Endometrium (tissue), 2 donors: ENCODE measurements around the gene TELO2.
"Not testable (repeated sequence)": the region's sequence is repeated elsewhere in the genome, so short reads cannot be mapped to it uniquely, and the experiment has no call there.

ENCODE experiments used
- FAIRE-seq: peaks from 2 replicates; lab custom pipeline; 2012; peaks lifted over from hg19 to GRCh38; lab: Jason Lieb, UNC
- donor health status: control.
- donor health status: control.

The TELO2 gene

GRCh38 chr16:1475552-1476114 is 17.5 kb upstream of the TELO2 start:
- no peak for FAIRE-seq

DNA sequence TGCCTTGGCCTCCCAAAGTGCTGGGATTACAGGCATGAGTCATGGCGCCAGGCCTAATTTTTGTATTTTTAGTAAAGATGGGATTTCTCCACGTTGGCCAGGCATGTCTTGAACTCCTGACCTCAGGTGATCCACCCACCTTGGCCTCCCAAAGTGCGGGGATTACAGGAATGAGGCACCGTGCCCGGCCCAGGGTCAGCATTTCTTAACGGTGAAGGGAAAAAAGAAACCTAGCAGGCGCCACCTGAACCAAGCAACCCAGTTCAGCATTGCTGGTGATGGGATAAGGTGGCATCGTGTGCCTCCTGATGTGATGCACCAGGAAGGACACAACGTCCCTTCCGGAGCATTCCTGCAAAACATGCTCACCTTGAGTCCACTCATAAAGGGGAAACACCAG is 16.1 kb upstream of the TELO2 start:
- FAIRE-seq = no peak

DNA sequence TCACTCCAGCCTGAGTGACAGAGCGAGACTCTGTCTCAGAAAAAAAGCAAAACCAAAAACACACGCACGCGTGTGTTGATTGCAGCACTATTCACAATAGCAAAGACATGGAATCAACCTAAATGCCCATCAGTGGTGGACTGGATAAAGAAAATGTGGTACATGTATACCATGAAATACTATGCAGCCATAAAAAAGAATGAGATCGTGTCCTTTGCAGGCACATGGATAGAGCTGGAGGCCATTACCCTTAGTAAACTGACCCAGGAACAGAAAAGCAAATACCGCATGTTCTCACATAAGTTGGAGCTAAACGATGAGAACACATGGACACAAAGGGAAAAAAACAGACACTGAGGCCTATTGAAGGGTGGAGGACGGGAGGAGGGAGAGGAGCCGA is 14.2 kb upstream of the TELO2 start:
- not testable (repeated sequence) for FAIRE-seq

DNA sequence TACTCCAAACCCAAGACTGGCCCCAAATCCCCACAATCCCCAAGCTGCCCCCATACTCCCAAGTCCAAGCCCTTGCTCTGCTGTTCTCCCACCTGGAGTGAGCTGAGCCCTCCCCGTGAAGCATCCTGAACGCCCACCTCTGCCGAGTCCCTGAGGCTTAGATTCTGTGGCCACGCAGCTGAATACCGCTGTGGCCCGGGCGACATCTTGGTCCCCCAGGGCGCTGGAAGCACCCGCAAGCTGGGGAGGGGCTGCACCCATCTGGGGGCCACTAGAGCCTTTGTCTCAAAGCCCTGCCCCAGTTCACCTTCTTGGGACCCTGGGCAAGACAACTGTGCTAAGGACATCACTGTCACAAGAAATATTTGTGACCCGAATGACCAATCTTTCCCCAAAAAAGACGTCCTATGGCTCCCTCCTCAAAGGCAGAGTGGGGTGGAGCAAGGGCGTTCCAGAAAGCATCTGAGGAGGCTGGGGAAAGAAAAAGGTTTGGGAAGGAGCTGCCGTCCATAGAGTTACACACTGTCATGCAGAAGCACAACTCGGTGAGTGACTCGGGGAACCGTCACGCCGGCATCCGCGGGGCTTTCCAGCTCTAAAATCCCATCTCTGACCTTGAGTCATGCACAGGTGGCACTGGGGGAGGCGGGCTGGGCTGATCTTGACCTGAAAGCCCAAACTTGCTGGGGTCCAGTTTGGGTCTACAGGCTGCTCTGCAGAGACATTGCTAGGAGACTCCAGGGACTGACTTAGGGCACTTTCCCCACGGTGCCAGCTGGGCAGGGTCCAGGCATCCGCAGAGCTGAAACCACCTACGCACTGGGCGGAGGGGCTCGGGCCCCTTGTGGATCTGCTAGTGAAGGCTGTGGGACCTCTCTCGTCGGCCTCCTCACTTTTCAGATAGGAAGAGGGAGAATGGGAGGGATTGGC is 11.0 kb upstream of the TELO2 start:
- no peak for FAIRE-seq

DNA sequence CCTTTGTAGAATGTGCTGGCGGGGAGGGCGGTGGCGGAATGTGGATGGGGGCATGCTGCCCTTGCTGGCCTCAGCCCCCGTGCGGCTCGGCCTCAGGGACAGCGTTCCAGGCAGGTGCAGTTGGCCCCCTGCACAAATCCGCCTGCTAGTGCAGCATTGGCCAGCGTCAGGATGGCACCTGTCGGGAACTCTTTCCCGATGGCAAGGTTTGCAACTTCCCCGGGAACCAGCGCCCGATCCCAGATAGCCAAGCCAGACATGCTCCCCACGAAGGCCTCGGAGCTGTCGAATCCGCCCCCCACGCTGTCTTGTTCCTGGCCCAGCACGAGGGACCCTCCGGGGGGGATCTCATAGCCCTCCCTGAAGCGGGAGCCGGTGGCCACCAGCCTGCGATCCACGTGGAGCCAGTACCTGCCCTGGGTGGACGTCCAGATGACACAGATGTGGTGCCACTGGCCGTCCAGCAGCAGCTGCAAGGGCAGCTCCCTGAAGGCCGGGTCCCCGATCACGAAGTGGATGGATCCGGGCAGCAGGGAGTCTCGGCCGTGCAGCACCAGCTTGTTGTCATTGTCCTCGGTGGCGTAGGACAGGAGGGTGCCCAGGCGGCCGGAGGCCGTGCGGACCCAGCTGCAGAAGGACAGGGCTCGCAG is 7.2 kb upstream of the TELO2 start:
- FAIRE-seq = no peak

DNA sequence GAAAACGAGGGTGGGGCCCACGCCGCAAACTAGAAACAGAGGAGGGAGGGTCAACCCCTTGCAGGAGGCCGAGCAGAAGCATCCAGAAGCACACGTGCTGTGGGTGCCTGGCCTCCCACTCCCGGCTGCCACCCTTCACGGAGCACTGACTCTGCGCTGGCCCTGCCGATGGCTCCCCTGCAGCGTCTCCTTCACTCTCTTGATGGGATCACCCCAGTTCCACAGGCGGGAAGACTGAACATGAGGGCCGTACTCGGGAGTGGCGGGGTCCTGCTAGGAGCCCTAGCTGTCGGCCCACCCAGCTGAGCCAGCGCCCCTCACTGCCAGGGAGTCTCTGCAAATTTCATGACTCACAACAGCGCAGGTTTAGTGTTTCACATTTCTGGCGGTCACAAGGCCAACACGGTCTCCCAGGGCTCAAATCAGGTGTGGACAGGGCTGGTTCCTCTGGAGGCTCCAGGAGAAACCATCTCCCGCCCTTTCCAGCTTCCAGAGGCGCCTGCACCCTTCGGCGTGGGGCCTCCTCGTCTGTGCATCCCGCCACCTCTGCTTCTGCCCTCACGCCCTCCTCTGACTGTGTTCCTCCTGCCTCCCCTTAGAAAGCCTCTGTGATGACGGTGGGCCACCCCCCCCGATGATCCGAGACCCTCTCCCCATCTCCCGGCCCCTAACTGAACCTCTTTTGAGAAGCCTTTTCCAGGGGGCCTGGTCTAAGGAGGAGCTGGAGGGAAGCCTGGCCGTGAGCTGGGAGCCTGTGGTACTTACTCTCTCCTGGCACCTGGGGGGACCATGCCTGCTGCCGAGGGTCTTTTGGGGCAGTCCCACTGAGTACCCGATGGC is 6.4 kb upstream of the TELO2 start:
- no peak for FAIRE-seq

DNA sequence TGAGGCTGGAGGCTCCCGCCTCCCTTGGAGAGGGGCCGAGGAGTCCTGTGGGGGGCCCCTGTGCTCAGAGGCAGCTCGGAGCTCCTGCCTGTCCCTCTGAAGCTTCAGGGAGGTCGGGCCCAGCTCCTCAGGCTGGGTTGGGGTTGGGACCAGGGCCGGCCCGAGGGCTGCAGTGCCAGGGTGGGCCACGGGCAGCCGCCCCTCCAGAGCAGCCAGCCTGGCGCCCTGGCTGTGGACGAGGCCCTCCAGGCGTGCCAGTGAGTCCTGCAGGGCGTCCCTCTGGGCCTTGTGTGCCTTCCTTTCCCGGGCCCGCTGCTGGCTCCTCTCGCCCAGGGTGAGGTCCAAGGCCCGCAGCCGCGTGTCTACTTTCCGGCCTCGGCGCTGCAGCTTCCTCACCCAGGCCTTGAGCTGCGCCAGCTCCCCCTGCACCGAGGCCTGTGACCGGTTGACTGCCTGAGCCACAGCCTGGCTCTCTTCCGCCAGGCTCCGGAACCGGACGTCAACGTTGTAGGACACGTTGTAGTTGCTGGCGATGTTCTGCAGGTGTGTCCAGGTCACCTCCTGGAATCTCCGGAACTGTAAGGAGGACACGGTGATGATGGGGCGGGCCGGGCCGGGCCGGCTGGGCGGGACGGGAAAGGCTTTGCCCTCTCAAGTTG is 5.6 kb upstream of the TELO2 start:
- no peak for FAIRE-seq

DNA sequence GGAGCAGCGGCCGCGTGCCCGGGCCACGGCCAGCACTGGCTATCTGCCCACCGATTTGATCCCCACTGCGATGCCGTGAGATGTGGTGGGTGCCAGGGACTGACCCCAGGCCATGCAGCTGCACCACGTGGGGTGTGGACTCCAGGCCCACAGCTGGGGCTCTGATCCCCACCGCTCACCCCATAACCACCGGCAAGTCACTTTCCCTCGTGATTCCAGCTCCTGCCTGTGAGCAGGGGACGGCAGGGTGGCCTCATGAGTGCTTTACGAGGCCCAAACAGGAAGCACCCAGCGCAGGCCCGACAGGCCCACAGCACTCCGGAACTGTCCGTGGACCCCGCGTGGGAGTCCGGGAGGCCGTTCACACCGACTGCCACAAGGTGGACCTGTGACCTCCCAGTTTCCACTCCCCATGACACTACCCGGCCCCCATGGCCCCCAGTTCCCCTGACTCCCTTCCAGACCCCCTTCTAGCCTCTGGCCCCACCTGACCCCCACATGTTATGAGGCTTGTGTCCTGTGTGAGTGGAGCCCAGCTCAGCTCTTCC is 5.0 kb upstream of the TELO2 start:
- FAIRE-seq = no peak

- no peak for FAIRE-seq
Observed at GRCh38 chr16:1488619-1489018, 4.5 kb upstream of the TELO2 start, which contains the start of gene PTX4. TSS of gene PTX4 (minus strand) at chr16:1488944. CDS start at chr16:1488909, 35 bp downstream.

DNA sequence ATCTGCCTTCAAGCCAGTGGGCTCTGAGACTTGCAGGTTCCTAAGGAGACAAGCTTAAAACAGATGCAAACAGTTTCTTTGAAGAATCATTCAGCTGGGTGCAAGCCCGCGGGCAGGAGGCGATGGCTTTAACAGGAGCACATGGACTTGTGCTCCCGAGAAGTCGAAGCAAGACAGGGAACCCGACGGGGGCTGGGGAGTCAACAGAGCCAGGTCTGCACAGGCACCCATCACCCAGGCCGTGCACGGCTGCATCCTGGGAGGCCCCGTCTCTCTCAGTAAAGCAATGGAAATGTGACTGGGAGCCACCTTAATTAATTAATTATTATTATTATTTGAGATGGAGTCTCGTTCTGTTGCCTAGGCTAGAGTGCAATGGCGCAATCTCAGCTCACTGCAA is 4.1 kb upstream of the TELO2 start:
- no peak for FAIRE-seq

DNA sequence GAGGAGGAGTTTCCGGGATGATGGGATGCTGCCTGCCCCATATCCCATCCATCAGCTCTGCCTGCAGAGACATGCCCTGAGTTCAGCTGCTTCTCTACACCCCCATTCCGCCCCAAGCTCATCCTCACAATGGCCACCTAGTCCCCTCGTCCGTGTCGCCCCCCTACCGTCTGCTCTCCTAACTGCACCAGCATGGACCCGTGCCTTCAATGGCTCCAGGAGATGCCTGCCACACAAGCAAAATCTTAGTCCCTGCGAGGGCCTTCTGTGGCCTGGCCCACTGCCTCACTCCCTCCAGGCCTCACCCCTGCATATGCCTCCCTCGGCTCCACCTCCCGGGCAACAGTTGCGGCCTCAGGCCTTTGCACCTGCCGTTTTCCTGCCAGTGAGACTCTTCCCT is 1.8 kb upstream of the TELO2 start:
- no peak for FAIRE-seq

GRCh38 chr16:1492082-1492922 is 858 bp upstream of the TELO2 start:
- FAIRE-seq = no peak

DNA sequence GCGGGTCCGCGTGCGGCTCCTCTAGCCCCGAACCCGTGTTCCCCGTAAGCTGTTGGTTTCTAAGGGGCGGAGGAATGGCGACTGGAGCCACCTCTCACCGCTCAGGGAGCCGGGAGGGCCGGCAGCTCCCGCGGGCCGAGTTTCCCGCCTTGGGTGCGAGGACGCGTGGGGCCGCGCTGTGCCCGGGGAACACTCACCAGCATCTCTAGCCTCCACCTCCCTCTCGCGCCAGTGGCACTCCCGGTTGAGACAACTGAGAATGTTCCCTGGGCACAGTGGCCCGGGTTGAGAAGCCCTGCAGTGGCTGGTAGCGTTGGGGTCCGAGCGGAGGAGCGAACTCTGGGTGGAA is 560 bp downstream of the TELO2 start:
- no peak for FAIRE-seq

GRCh38 chr16:1494129-1494640 is 1.0 kb downstream of the TELO2 start:
- FAIRE-seq = no peak

- FAIRE-seq = no peak
Observed at GRCh38 chr16:1494711-1495110, 1.6 kb downstream of the TELO2 start.

DNA sequence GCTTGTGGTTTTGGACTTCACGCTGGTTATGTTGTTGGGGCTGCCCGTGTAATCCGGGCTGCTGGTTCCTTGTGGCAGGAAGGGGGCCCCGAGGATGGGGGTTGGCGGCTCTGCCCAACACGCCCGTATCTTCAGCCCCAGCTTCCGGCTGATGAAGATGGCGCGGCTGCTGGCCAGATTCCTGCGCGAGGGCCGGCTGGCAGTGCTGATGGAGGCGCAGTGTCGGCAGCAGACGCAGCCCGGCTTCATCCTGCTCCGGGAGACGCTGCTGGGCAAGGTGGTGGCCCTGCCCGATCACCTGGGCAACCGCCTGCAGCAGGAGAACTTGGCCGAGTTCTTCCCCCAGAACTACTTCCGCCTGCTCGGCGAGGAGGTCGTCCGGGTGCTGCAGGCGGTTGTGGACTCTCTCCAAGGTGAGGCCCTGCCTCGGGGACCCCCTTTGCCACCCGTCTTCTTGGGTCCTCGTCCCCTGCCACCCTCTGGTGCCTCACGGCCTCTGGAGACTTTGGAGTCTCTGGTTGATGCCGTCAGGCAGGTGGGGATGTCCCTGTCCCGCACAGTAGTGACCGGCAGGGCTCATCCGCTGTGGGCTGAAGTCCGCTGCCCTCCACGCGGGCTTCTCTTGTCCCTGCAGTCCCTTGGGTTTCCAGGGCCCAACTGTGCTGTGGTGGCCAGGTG is 2.2 kb downstream of the TELO2 start:
- FAIRE-seq = no peak

DNA sequence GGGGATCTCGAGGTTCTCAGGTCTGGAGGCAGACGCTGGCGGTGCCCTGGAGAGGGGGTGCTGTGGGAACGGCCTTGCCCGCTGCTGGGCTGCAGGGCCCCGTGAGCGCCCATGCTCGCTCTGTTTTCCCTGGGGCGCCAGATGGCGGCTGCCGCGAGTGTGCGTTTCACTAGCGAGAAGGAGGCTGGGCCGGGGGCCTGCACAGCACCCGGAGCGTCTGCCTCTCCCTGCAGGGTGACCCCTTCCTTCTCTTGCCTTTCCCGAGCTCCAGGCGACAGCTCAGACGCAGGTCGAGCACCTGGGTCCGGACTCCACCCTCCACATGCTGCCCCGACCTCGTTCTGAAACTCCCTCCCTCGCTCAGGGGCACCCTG is 2.7 kb downstream of the TELO2 start:
- no peak for FAIRE-seq

DNA sequence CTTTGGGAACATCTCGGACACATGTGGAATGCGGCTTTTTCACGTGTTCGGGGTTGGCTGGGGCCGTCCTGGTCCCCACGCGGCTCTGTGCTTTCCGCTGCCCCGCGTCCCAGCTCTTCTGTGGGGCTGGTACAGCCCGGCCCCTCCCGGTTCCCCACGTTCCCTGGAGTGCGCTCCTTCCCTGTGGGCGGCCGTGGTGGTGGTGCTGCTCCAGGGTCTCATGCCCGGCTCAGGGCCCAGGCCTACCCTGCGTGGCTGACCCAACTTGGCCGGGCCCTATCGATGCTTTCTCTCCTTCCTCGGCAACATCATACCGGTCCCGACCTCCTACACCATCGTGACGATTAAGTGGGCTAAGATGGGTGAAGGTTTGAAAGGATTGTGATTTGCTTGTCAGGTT is 3.3 kb downstream of the TELO2 start:
- no peak for FAIRE-seq

DNA sequence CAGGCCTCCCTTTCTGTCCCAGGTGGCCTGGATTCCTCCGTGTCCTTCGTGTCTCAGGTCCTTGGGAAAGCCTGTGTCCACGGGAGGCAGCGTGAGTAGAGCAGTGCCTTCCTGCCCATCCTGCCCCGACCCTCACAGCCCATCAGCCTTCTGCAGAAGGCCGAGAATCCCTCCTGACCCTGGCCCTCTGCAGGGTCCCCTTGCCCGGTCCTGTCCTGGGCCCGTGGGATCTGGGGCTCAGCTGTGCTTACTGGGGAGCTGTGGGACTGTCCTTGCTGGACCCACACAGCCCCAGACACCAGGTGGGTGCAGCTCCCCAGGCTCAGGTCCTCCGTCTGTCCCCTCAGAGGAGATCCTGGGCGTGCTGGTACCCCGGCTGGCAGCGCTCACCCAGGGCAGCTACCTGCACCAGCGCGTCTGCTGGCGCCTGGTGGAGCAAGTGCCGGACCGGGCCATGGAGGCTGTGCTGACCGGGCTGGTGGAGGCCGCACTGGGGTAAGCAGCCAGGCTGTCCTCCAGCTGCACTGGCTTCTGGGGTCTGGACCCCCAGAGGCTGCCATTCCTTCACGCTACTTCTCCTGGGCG is 3.9 kb downstream of the TELO2 start:
- no peak for FAIRE-seq
